G401.6 (cell line): Measurements from ENCODE around the gene FMNL2.
A peak's percentile ranks its signal among the peaks of the same experiment; 100 is the strongest.

Experiments used
- FAIRE-seq: peaks from 2 replicates; lab custom pipeline; 2012; peaks lifted over from hg19 to GRCh38; lab: Jason Lieb, UNC

Gene FMNL2

GRCh38 chr2:152651834-152652233, 316.9 kb downstream of the FMNL2 start:
- FAIRE-seq, result no peak

DNA sequence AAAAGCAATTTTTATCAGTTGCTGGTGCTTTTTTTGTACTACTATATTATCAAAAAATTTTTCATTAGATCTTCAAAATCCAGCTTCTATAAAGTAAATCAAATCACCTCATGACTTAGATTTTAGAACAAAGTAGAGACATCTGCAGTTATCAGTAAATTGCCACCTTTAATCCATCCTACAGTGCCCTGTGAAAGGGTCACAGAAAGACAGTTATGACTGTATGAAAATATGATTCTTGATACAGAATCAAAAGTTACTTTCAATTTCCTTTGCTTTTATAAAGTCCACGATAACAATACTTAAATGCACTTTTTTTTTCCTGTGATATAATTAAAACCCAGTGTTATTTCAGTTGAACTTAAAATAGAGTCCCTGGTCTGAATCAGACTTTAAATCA, 320.9 kb downstream of the FMNL2 start:
- FAIRE-seq, result no peak

DNA sequence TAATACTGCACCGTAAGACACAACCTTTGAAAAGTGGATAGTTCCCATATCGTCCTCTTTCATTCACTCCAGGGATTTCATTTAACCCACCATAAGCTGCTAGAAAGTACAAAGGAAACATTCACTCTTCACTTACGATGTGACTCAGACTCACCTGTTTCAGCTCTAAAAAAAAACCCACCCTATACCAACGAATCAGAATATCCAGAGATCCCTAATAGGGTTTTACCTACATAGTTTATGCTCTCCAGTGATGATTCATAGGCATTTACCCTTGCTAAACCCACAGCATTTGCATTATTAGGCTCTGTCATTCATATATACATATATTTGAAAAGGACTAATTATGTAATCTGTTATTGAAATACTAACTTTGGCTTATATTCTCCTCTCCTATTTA, 322.1 kb downstream of the FMNL2 start:
- FAIRE-seq, result no peak

DNA sequence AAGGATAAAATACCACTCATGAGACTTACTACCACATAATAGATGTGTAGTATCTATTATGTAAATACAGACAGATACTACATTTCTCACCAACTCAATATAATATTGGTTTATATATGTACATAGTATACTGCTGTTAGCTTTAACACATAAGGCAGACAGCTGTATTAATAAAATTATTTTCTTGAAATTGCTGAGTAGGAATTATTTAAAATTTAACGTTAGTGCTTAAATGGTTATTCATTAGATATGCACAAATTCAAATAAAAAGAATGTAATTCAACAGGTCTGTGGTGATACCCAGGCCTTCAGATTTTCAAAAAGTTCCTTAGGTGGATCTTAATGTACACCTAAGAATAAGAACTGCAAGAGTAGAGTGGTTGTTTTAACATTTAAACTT, 323.2 kb downstream of the FMNL2 start:
- FAIRE-seq, result no peak

- FAIRE-seq, result no peak
Observed at GRCh38 chr2:152661076-152661475, 326.1 kb downstream of the FMNL2 start.

GRCh38 chr2:152664725-152665124, 329.8 kb downstream of the FMNL2 start:
- FAIRE-seq, result no peak

DNA sequence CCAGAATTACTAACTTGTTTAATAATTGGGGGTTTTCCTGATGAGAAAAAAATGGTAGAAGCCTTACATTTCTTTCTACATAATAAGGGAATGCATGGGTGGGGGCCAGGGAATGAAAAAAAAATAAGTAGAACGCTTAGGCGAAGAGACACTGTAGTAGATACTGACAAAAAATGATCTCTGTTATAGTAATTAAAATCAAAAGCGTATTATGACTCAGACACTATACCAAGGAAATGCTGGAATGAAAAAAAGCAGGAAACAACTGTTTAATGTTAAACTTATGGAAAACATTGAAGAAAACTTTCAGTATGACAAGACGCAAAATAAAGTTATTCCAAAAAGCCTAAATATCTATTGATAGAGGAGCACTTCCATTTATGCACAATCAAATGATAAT, 339.4 kb downstream of the FMNL2 start:
- no peak for FAIRE-seq

DNA sequence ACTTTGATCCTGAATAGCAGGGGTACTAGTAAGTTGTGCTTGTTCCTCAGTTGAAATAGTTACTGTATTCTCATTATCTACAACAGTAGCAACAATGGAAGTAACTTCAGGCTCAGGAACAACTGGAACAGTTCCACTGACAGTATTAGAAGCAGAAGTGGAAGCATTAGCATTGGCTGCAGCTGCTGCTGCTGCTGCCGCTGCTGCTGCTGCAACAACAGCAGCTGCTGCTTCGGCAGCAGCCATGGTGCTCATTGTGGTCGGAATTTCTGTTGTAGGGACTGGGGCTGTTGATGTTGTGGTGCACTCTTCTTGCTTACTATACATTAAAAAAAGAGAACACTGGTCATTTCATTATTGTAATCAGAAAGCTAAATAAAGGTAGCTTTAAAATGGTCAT, 341.5 kb downstream of the FMNL2 start:
- no peak for FAIRE-seq

- FAIRE-seq, result peak; percentile 19
Observed at GRCh38 chr2:152678808-152679207, 343.8 kb downstream of the FMNL2 start.

- no peak for FAIRE-seq
Observed at GRCh38 chr2:152682663-152683062, 347.7 kb downstream of the FMNL2 start.

DNA sequence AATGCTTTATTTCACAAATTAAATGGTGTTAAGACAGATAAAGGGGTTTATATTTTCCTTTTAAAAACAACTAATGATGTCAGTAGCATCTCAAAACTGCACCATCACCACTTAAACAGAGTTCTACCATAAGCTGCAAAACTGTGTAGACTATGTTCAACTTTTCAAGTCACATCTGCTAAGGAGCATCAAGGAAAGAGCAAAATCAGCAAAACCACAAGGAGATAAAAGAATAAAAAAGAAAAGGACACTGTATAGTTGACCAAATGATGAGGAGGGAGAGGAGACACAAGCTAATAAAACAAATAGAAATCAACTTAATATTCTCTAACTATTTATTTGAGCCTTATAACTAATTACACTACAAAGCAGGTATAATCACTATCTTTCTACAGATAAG, 348.4 kb downstream of the FMNL2 start:
- FAIRE-seq, result no peak

DNA sequence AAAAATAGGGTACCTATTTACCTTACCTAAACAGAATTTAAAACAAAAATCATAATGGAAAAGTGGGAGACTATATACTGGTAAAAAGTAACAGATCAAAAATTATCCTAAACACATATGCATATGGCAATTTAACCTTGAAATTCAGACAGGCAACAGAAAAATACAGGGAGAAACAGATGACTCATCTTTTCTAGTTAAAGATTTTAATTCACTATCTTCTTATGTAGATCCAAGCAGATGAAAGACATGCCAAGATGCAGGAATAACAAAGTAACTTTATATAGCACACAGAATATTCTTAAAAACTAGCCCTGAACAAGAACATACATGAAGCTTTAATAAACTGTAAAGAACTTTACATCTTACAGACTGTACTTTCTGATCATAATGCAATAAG, 351.3 kb downstream of the FMNL2 start:
- no peak for FAIRE-seq

GRCh38 chr2:152693033-152693432, 358.1 kb downstream of the FMNL2 start:
- no peak for FAIRE-seq

GRCh38 chr2:152694161-152694661, 359.2 kb downstream of the FMNL2 start:
- no peak for FAIRE-seq

DNA sequence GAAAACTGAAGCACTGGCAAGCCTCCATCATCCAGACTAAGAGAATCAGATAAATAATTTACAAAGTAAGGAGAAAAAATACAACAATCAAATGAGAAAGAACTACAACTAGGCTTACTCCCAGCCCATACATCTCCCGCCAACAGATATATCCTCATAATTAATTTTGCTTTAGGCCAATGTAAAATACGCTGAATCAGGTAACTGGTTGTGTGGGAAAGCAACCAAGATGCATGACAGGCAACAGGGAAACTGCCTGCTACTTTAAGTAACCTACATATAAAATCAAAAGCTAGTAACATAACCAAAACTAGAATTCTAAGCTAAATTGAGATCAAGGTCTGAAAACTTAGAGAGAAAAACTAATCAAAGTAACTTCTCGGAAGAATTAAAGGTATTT, 360.8 kb downstream of the FMNL2 start:
- no peak for FAIRE-seq

DNA sequence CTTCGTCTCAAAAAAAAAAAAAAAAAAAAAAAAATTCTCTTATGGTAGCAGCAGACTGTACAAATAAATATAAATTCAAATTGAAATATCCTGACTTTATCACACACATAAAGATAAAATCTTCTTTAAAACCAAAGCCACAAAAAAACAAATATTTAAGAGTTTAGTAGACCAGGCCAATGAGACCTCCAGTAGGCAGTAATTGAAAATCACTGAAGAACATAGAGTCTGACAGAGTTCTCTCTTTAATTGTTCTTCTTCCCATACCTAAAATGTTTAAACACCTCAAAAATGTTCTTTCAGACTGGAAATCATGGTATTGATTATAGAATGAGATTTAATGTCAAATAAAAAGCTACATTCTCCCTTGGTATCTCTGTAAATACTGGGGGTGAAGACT, 361.5 kb downstream of the FMNL2 start:
- FAIRE-seq, result no peak
